Kidney epithelial cell (primary cell): ENCODE data around the gene PLS3. TPM values are rescaled to one million over a fixed set of nuclear protein-coding genes. Genes with fewer than 3 reads are reported as not detected.
A peak's percentile ranks its signal among the peaks of the same experiment; 100 is the strongest.

Experiments
- DNase-seq: peaks from one replicate; pipeline ENCODE4 v3.0.0-alpha.2; 2010; ENCODE audit warnings: low read depth
- H3K27me3 ChIP-seq: 2 replicates; pipeline ENCODE4 v1.6.0; 2011; ENCODE audit warnings: low read length; ENCODE audit not compliant: control insufficient read depth, insufficient read depth
- H3K36me3 ChIP-seq: 2 replicates; pipeline ENCODE4 v1.5.1; 2011; ENCODE audit warnings: low read length; ENCODE audit not compliant: control insufficient read depth, insufficient read depth
- H3K4me3 ChIP-seq: 2 replicates; pipeline ENCODE4 v1.5.1; 2011; ENCODE audit warnings: low read depth, mild to moderate bottlenecking, control low read depth, low read length
- CTCF ChIP-seq: IDR thresholded peaks from 2 replicates; pipeline ENCODE4 v1.5.1; 2011; ENCODE audit warnings: mild to moderate bottlenecking, moderate library complexity, low read length, control low read depth, inconsistent platforms; ENCODE audit not compliant: insufficient read depth, poor library complexity, severe bottlenecking
- total RNA-seq: library from RNA; depleted of rRNA; stranded (reverse); fragments of >200 nt; gene quantifications from 2 replicates; pipeline ENCODE4 v1.2.3, GENCODE V29; 2015

PLS3 gene
- total RNA-seq, 1 donor from 2014 or later: 79.6 TPM

GRCh38 chrX:115616943-115617563 lies 56.1 kb downstream of the PLS3 start:
- no peaks in the 10 kb centered on the region for H3K36me3 ChIP-seq
- no peak for TF ChIP-seq CTCF
- H3K4me3 ChIP-seq: no peak overlapping the region
- DNase-seq: peak; percentile 31
- no peaks in the 10 kb centered on the region for H3K27me3 ChIP-seq

- no peak overlapping the region for H3K4me3 ChIP-seq
- no peak for TF ChIP-seq CTCF
- H3K36me3 ChIP-seq: no peaks in the 10 kb centered on the region
- no peak for DNase-seq
- H3K27me3 ChIP-seq: no peaks in the 10 kb centered on the region
These were observed 61.6 kb downstream of the PLS3 start for GRCh38 chrX:115622534-115622933.

DNA sequence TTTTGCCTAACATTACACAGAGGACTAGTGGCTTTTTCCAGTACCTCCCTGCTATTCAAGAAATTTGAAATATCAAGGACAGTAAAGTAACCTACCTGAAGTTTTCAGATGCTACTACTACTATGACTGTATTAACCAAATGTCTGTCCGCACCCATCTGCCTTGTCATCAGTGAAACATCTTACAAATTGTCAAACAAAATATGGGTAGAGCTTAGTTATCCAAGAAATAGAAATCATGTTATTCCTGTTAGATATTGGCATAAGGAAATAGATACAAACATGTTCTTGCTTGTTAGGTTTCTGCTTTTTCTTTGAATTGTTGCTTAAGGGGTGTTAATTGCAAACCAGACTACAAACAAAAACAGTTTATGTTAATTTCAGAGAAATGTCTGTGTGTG lies 63.9 kb downstream of the PLS3 start:
- no peak for DNase-seq
- no peaks in the 10 kb centered on the region for H3K36me3 ChIP-seq
- H3K27me3 ChIP-seq: no peaks in the 10 kb centered on the region
- H3K4me3 ChIP-seq: no peak overlapping the region
- no peak for TF ChIP-seq CTCF

DNA sequence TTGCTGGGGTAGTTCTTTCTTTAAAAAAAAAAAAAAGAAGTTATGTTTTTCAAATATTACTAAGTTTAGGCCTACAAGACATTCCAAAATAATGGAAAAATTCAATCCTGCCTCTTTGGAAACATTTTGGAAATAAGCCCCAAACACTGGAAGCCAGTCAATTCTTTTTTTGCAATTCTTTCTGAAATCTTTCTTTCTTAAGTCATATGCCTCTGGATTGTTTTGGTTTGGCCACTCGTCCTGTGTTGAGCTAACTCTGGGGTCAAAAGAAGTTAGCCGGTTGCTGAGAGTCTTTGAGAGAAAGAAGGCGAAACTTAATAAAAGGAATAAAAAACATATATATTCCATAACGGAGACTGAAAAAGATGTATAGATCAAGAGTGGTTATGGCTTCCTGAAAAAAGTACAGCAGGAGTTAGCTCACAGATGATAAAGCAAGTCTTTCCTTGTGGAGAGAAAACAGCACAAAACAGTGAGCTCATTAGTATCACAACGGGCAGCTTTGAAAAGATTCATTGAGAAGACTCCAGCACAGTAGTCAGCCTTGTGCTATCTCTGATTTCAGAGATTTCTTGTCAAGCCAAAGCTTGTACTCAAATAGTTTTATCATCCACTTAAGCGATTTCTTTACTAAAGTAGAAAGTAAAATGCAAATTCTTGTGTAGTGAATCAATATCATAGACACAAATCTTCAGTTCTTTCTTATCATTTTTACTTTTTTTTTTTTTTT lies 64.8 kb downstream of the PLS3 start:
- H3K27me3 ChIP-seq: no peaks in the 10 kb centered on the region
- no peak overlapping the region for H3K4me3 ChIP-seq
- no peak for DNase-seq
- no peak for TF ChIP-seq CTCF
- H3K36me3 ChIP-seq: no peaks in the 10 kb centered on the region

- no peak for DNase-seq
- Histone ChIP-seq H3K27me3 (no peaks in the 10 kb centered on the region), H3K4me3 (no peak overlapping the region), H3K36me3 (no peaks in the 10 kb centered on the region)
- TF ChIP-seq CTCF: no peak
These were observed 69.2 kb downstream of the PLS3 start for GRCh38 chrX:115630204-115630603.
